ENCODE measurements around the gene TNS3. TPM values are rescaled to one million over a fixed set of nuclear protein-coding genes. Genes with fewer than 3 reads are reported as not detected.

Gene TNS3
- polyA plus RNA-seq, 3 donors: 5.2 to 30.3 (median 7.9) TPM

DNA sequence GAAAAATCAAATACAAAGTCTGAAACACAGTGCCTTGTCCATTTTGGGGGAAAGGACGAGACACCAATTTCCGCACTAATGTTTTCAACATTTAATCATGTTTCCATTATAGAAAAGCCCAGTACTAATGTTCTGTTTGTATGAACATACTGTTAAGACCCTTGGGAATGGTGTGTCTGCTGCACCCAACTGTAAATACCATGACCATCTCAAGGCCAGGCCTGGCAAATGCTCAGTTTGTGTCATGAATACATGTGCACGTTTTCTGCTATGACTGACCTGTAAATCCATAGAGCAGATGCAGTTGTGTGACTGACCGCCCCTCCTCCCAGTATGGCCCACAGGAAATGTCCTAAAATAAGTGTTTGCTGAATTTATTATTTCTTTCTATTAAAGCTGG, 270.0 kb downstream of the TNS3 start:
- DNase-seq: no peak
- WGBS (ENCODE audit: insufficient coverage): 100% methylated on average over 1 of the region's 4 CpGs
- Mint-ChIP-seq H3K36me3 (peaks cover 53 to 78% of the 10 kb centered on the region in 2 donors), H3K9me3 (peaks cover 0 to 10% (median 5%) of the 10 kb centered on the region in 7 donors), H3K4me1 (no peaks in the 10 kb centered on the region), H3K27me3 (ENCODE audit: low read depth in 3 of 3) (no peaks in the 10 kb centered on the region), H3K4me3 (no peak overlapping the region), H3K27ac (no peak overlapping the region)
- H3K9ac ChIP-seq (ENCODE audit: insufficient read depth, low read length, poor library complexity, severe bottlenecking): no peak overlapping the region
- peaks cover 13% of the 10 kb centered on the region for H4K20me1 ChIP-seq (ENCODE audit: insufficient read depth, low read length)
- H3K9me3 ChIP-seq (replicated peaks in 1 of 2; ENCODE audit: control insufficient read depth in 1 of 2, insufficient read depth in 1 of 2, low read length in 2 of 2): peaks cover 3% of the 10 kb centered on the region in 2 donors
- H3K79me2 ChIP-seq (ENCODE audit: insufficient read depth, low read length): no peaks in the 10 kb centered on the region
- no peak overlapping the region for H3K4me2 ChIP-seq (replicated peaks; ENCODE audit: extremely low read depth, low read length, poor library complexity, severe bottlenecking)
- no peak overlapping the region for H3K27ac ChIP-seq (ENCODE audit: low read depth in 1 of 2, low read length in 2 of 2)
- no peak for TF ChIP-seq CTCF (IDR thresholded peaks at IDR 0.05)
- no peaks in the 10 kb centered on the region for H3K4me1 ChIP-seq (ENCODE audit: control insufficient read depth in 1 of 2, insufficient read depth in 2 of 2, low read length in 2 of 2)
- H3K27me3 ChIP-seq (ENCODE audit: control insufficient read depth in 2 of 2, insufficient read depth in 2 of 2, low read length in 2 of 2): no peaks in the 10 kb centered on the region
- peaks cover 21 to 79% of the 10 kb centered on the region in 2 donors for H3K36me3 ChIP-seq (replicated peaks in 1 of 2; ENCODE audit: control insufficient read depth in 1 of 2, insufficient read depth in 2 of 2, low read length in 2 of 2)
- no peak overlapping the region for H2AFZ ChIP-seq (ENCODE audit: insufficient read depth, low read depth, low read length, poor library complexity, severe bottlenecking)
- intact Hi-C loops (cut with micrococcal nuclease): no loop called here
- no peak overlapping the region for H3K4me3 ChIP-seq (replicated peaks in 1 of 3; ENCODE audit: low read depth in 2 of 3, low read length in 3 of 3)

DNA sequence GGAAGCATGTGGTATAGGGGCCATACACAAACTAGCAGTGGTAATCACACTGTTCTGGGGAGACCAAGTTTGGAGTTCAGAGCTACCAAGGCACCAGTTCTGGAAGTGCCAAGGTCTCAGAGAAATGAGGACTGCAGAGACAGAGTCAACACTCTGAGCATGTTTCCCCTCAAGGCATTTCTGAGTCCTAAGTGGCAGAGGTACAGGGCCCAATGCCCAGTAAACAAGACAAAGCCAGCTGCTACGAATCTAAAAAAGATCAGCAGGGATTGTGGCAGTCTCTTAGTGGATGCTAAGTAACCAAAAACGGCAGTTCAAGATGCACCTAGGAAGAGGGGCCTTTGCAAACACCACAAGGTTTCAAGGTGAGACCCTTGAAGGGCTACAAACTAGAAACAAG, 271.9 kb downstream of the TNS3 start:
- no peaks in the 10 kb centered on the region for H3K27me3 Mint-ChIP-seq (ENCODE audit: low read depth in 3 of 3)
- no peak for DNase-seq
- peaks cover 13% of the 10 kb centered on the region for H4K20me1 ChIP-seq (ENCODE audit: insufficient read depth, low read length)
- H3K27ac ChIP-seq (ENCODE audit: low read depth in 1 of 2, low read length in 2 of 2): no peak overlapping the region
- no peak overlapping the region for H3K27ac Mint-ChIP-seq
- H3K4me3 ChIP-seq (replicated peaks in 1 of 3; ENCODE audit: low read depth in 2 of 3, low read length in 3 of 3): no peak overlapping the region
- no peak overlapping the region for H3K4me3 Mint-ChIP-seq
- H3K36me3 ChIP-seq (replicated peaks in 1 of 2; ENCODE audit: control insufficient read depth in 1 of 2, insufficient read depth in 2 of 2, low read length in 2 of 2): peaks cover 17 to 70% of the 10 kb centered on the region in 2 donors
- no peak for TF ChIP-seq CTCF (IDR thresholded peaks at IDR 0.05)
- no peaks in the 10 kb centered on the region for H3K4me1 ChIP-seq (ENCODE audit: control insufficient read depth in 1 of 2, insufficient read depth in 2 of 2, low read length in 2 of 2)
- 94% methylated on average over 2 of the region's 2 CpGs for WGBS (ENCODE audit: insufficient coverage)
- no peaks in the 10 kb centered on the region for H3K79me2 ChIP-seq (ENCODE audit: insufficient read depth, low read length)
- peaks cover 3% of the 10 kb centered on the region in 2 donors for H3K9me3 ChIP-seq (replicated peaks in 1 of 2; ENCODE audit: control insufficient read depth in 1 of 2, insufficient read depth in 1 of 2, low read length in 2 of 2)
- no peaks in the 10 kb centered on the region for H3K4me1 Mint-ChIP-seq
- no peak overlapping the region for H3K4me2 ChIP-seq (replicated peaks; ENCODE audit: extremely low read depth, low read length, poor library complexity, severe bottlenecking)
- intact Hi-C loops (cut with micrococcal nuclease): no loop called here
- peaks cover 45 to 69% of the 10 kb centered on the region in 2 donors for H3K36me3 Mint-ChIP-seq
- no peak overlapping the region for H2AFZ ChIP-seq (ENCODE audit: insufficient read depth, low read depth, low read length, poor library complexity, severe bottlenecking)
- H3K9me3 Mint-ChIP-seq: peaks cover 0 to 10% (median 5%) of the 10 kb centered on the region in 7 donors
- H3K9ac ChIP-seq (ENCODE audit: insufficient read depth, low read length, poor library complexity, severe bottlenecking): no peak overlapping the region
- no peaks in the 10 kb centered on the region for H3K27me3 ChIP-seq (ENCODE audit: control insufficient read depth in 2 of 2, insufficient read depth in 2 of 2, low read length in 2 of 2)

Measured in CD14-positive monocyte (primary cell).